OCI-LY3 (cell line): ENCODE data around the gene GRM8.

ENCODE experiments used
- EZH2phosphoT487 ChIP-seq: fragments of 200-600 bp; shearing (Covaris generic); IDR thresholded peaks from 2 replicates; pipeline ENCODE4 v1.6.1; 2018; ENCODE audit warnings: antibody characterized with exemption, mixed run types, low read depth
- TF ChIP-seq, protein P1 (sequence below): fragments of 200-600, 300-600 bp; sonication (generic); IDR thresholded peaks from 2 replicates; pipeline ENCODE4 v1.5.1; 2014; ENCODE audit warnings: antibody characterized with exemption, low read length, low read depth

- no peak for TF ChIP-seq EZH2phosphoT487
- TF ChIP-seq, protein P1, sequence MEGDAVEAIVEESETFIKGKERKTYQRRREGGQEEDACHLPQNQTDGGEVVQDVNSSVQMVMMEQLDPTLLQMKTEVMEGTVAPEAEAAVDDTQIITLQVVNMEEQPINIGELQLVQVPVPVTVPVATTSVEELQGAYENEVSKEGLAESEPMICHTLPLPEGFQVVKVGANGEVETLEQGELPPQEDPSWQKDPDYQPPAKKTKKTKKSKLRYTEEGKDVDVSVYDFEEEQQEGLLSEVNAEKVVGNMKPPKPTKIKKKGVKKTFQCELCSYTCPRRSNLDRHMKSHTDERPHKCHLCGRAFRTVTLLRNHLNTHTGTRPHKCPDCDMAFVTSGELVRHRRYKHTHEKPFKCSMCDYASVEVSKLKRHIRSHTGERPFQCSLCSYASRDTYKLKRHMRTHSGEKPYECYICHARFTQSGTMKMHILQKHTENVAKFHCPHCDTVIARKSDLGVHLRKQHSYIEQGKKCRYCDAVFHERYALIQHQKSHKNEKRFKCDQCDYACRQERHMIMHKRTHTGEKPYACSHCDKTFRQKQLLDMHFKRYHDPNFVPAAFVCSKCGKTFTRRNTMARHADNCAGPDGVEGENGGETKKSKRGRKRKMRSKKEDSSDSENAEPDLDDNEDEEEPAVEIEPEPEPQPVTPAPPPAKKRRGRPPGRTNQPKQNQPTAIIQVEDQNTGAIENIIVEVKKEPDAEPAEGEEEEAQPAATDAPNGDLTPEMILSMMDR = no peak
Measured at GRCh38 chr7:126570845-126571244, 681.9 kb downstream of the GRM8 start.
